Body of pancreas (tissue), 4 donors: ENCODE measurements around the gene HOXC11. TPM values are rescaled to one million over a fixed set of nuclear protein-coding genes. Genes with fewer than 3 reads are reported as not detected.

Experiments
- ATAC-seq: fragments of 150-250 bp; one replicate; pipeline ENCODE4 v1.9.1; 2016
- DNase-seq, 4 donors: peaks; one replicate each; pipeline ENCODE4 v3.0.0-alpha.2; 2019
- H3K27ac ChIP-seq, 4 donors: fragments of 200-600 bp; sonication (generic); 1 replicate in 3 of 4; 2 replicates in 1 of 4; pipeline versions ENCODE4 v1.5.1 to v1.6.1; 2016 to 2019; ENCODE audit warnings: mild to moderate bottlenecking in 1 of 4, mixed read lengths in 1 of 4, moderate library complexity in 1 of 4
- H3K27me3 ChIP-seq, 2 donors: fragments of 200-600 bp; sonication (generic); one replicate each; pipeline ENCODE4 v1.6.0; 2016; ENCODE audit warnings: mild to moderate bottlenecking in 1 of 2
- H3K36me3 ChIP-seq, 2 donors: fragments of 200-600 bp; sonication (generic); replicated peaks in 1 of 2; 2 replicates each; pipeline ENCODE4 v1.5.1; 2016; ENCODE audit warnings: low read depth in 2 of 2; ENCODE audit not compliant: insufficient read depth in 1 of 2
- H3K4me1 ChIP-seq: fragments of 200-600 bp; sonication (generic); one replicate; pipeline ENCODE4 v1.6.0; 2016
- H3K4me3 ChIP-seq, 2 donors: fragments of 200-600 bp; sonication (generic); 1 replicate in 1 of 2; 2 replicates in 1 of 2; pipeline ENCODE4 v1.5.1; 2016 to 2019
- H3K9me3 ChIP-seq, 3 donors: fragments of 200-600 bp; sonication (generic); 1 replicate in 2 of 3; 2 replicates in 1 of 3; pipeline ENCODE4 v1.5.1; 2016
- POLR2A ChIP-seq, 3 donors: fragments of 450-650 bp; IDR thresholded peaks; one replicate each; pipeline ENCODE4 v1.6.1; 2016; ENCODE audit warnings: antibody characterized with exemption in 3 of 3, mild to moderate bottlenecking in 2 of 3
- WGBS, 2 donors: methylation state at CpG; one replicate each; pipeline ENCODE4 v1.1.5; 2017; 5-methylcytosine and 5-hydroxymethylcytosine counted together
- intact Hi-C: fragments of 100-400 bp; cut with DNase I; formaldehyde crosslinking; loops from one replicate; pipeline ENCODE4 v1.15.1; 2023
- total RNA-seq, 2 donors: library from RNA; depleted of rRNA; stranded (reverse); fragments of >200 nt; gene quantifications; one replicate each; pipeline ENCODE4 v1.1.0, GENCODE V29; 2016
- TF ChIP-seq, protein P1 (sequence below), 7 experiments: fragments of 450-650 bp in 4 of 7; fragments of 200-600 bp in 3 of 7; sonication (generic) in 3 of 7; IDR thresholded peaks; one replicate each; pipeline ENCODE4 v1.5.1; 2016 to 2019; ENCODE audit warnings: antibody characterized with exemption in 7 of 7

Gene HOXC11
- total RNA-seq, 2 donors from 2014 or later = not detected

DNA sequence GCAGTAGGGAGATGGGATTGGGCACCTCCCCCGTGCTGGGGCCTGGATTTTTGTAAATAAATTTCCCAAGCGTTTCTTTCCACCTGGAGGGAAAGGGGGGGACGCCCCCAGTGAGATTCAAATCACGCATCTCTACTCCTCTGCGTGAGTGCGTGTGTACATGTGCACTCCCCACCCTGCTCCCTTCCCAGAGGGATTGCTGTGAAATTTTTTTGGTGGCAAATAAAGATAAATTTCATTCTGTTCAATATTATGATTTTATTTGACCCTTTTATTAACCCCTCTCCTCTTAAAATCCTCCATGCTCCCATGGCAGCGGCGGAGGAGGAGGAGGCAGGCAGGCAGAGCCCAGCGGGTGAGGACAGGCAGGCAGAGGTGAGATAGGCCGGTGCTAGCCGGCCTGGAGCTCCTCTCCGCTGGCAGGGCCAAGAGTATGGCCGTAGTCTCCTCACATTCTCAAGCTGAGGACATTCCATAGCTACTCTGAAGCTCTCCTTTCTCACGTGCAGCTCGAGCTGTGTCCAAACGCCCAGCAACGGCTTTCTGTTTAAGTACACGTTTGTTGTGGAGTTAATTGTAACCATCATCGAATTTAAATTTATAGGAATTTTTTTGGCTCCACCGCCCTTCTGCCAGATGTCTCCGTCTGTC lies 3.4 kb downstream of the HOXC11 start:
- no peaks in the 10 kb centered on the region for H3K9me3 ChIP-seq
- TF ChIP-seq POLR2A (IDR thresholded peaks at IDR 0.05) = no peak
- TF ChIP-seq, protein P1, sequence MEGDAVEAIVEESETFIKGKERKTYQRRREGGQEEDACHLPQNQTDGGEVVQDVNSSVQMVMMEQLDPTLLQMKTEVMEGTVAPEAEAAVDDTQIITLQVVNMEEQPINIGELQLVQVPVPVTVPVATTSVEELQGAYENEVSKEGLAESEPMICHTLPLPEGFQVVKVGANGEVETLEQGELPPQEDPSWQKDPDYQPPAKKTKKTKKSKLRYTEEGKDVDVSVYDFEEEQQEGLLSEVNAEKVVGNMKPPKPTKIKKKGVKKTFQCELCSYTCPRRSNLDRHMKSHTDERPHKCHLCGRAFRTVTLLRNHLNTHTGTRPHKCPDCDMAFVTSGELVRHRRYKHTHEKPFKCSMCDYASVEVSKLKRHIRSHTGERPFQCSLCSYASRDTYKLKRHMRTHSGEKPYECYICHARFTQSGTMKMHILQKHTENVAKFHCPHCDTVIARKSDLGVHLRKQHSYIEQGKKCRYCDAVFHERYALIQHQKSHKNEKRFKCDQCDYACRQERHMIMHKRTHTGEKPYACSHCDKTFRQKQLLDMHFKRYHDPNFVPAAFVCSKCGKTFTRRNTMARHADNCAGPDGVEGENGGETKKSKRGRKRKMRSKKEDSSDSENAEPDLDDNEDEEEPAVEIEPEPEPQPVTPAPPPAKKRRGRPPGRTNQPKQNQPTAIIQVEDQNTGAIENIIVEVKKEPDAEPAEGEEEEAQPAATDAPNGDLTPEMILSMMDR (IDR thresholded peaks at IDR 0.05) = no peak
- H3K27ac ChIP-seq = no peak overlapping the region
- peaks cover 22% of the 10 kb centered on the region for H3K4me1 ChIP-seq
- intact Hi-C loops = no loop called here
- peaks cover 3 to 68% of the 10 kb centered on the region in 2 donors for H3K27me3 ChIP-seq
- DNase-seq (no peak), ATAC-seq (no peak)
- no peak overlapping the region for H3K4me3 ChIP-seq
- no peaks in the 10 kb centered on the region for H3K36me3 ChIP-seq
- whole genome bisulfite sequencing, 2 donors = 17 to 21% methylated on average over 21 of the region's 21 CpGs

- Histone ChIP-seq H3K36me3 (no peaks in the 10 kb centered on the region), H3K27me3 (peaks cover 3 to 67% of the 10 kb centered on the region in 2 donors), H3K9me3 (no peaks in the 10 kb centered on the region), H3K27ac (no peak overlapping the region), H3K4me1 (peaks cover 22% of the 10 kb centered on the region), H3K4me3 (no peak overlapping the region)
- WGBS, 2 donors = 8 to 12% methylated on average over 9 of the region's 9 CpGs
- ATAC-seq = no peak
- DNase-seq = no peak
- TF ChIP-seq POLR2A (IDR thresholded peaks at IDR 0.05) = no peak
- TF ChIP-seq, protein P1 (IDR thresholded peaks at IDR 0.05) = no peak
- intact Hi-C loops = no loop called here
These were observed 4.1 kb downstream of the HOXC11 start for GRCh38 chr12:53976823-53977595.

DNA sequence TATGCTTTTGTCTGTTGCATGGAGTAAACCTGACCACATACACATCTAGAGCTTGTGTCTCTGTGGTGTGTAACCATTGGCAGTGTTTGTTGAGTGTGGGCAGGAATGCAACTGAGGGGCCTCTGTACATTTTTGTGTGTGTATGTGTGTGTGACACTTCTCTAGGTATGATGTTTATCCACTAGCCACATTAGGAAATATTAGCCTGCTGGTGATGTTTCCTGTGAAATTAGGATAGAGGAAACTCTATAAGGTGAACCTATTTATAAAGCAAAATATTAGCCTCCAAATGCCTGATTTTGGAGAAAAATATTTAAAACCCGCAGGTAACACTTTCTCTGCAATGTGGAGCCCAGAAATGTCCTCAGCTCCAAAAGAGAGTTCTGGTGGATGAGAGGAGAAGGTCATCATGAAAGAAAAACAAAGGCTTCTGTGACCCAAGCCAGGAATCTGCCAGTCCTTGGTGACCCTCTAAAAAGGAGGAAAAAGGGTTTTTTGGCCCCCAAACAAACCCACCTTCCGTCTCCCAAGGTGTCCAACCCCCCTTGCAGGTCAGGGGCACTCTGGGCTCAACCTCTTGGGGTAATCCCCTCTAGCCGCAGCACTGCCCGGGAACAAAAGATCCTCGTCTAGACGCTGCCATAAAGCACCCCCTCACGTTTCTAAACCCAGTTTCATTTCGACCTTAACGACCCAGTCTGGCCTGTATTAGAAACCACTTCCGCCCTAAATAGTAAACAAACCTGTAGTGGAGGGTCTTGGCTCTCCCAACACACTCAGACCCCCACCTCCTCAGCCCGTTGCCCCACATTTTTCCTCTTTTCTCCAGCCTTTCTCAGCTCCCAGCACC lies 4.9 kb downstream of the HOXC11 start:
- no peak overlapping the region for H3K27ac ChIP-seq
- DNase-seq = no peak
- peaks cover 3 to 69% of the 10 kb centered on the region in 2 donors for H3K27me3 ChIP-seq

GRCh38 chr12:53978477-53979356 lies 5.8 kb downstream of the HOXC11 start:
- no peaks in the 10 kb centered on the region for H3K36me3 ChIP-seq
- WGBS, 2 donors = 7 to 11% methylated on average over 15 of the region's 15 CpGs
- peaks cover 18% of the 10 kb centered on the region for H3K4me1 ChIP-seq
- H3K9me3 ChIP-seq = no peaks in the 10 kb centered on the region
- no peak overlapping the region for H3K27ac ChIP-seq
- H3K27me3 ChIP-seq = peaks cover 0 to 69% of the 10 kb centered on the region in 2 donors
- DNase-seq (no peak), ATAC-seq (no peak)
- TF ChIP-seq, protein P1 (IDR thresholded peaks at IDR 0.05) = no peak
- no peak for TF ChIP-seq POLR2A (IDR thresholded peaks at IDR 0.05)
- H3K4me3 ChIP-seq = no peak overlapping the region
- intact Hi-C loops = no loop called here

More for the DNA sequence above, 4.9 kb downstream of the HOXC11 start:
- H3K4me1 ChIP-seq = peaks cover 22% of the 10 kb centered on the region
- no peak for ATAC-seq
- no peak for TF ChIP-seq POLR2A (IDR thresholded peaks at IDR 0.05)
- H3K9me3 ChIP-seq = no peaks in the 10 kb centered on the region
- no peak overlapping the region for H3K4me3 ChIP-seq
- H3K36me3 ChIP-seq = no peaks in the 10 kb centered on the region
- intact Hi-C loops = no loop called here
- WGBS, 2 donors = 3 to 7% methylated on average over 11 of the region's 11 CpGs
